HG02870 (cell line): ENCODE data around the gene BRD7.

ENCODE experiments used
- ATAC-seq: cut with Tn5 transposase; IDR thresholded peaks from one replicate; pipeline ENCODE4 v1.9.1; 2021; ENCODE audit warnings: mild to moderate bottlenecking, moderate library complexity; ENCODE audit not compliant: unreplicated experiment

The BRD7 gene

GRCh38 chr16:50275428-50276325 lies 93.1 kb downstream of the BRD7 start:
- no peak for ATAC-seq

GRCh38 chr16:50275098-50275415 lies 93.7 kb downstream of the BRD7 start:
- no peak for ATAC-seq

- peak; percentile 25 for ATAC-seq
These were observed 94.3 kb downstream of the BRD7 start for GRCh38 chr16:50274326-50275097.

DNA sequence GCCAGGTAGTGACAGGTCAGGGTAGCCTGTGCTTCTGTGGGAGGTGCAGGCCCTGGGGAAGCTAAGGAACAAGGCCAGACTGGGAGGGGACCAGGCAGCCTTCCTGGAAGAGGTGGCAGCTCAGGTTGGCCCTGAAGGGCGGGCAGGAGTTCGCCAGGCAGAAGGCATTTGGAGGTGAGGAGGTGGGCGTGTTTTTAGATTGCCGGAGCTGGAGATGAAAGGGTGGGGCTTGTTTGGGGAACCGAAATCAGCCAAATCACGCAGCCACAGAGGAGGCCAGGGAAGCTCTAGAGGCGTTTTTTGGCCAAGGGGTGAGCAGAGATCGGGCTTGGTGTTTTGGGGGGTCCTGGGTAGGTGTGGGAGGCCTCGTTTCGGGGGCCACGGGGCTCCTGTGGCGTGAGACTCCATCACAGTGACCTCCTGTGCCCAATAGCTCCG lies 94.9 kb downstream of the BRD7 start:
- ATAC-seq, result peak; percentile 77

DNA sequence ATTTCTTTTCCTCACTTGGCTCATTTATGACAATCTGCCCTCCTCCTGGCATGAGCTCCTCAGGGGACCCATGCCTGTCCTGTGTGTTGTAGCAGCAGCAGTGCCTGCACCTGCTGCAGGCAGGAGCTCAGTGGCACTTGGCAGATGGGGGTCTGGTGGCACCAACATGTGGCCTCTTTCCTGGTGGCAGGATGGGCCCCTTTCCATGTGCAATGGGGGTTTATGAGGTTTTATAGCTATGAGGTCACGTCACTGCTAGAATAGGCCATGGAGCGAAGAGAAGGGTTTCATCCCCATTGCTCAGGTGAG lies 95.5 kb downstream of the BRD7 start:
- no peak for ATAC-seq

DNA sequence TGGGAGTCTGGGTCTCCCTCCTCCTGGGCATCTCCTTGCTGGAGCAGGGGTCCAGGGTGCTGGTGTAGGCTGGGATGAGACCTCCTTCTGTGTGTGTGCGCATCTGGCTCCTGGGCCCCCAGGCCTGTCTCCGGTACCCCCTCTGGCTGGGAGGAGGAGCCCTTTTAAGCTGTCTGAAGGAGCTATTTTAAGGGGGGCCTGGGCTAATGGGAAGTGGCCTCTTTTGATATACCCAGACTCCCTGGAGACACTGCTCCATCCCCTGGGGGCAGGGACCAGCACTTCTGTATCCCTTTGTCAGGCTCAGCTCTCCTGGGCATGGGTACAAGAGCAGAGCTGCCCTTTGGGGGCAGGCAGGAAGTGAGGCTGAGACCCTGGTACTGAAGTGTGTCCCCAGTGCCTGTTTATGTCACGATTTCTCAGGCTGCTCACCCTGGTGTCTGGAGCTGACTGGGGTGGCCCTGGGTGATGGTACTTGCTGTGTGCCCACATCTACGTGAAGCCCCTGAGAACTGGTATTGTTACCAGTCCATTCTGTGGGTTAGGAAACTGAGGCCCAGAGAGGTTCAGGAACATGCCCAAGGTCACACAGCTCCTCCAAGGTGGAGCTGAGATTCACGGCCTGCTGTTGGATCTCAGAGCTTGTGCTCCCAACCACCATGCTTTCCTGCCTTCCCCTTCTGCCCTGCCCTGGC lies 96.0 kb downstream of the BRD7 start:
- ATAC-seq, result no peak

DNA sequence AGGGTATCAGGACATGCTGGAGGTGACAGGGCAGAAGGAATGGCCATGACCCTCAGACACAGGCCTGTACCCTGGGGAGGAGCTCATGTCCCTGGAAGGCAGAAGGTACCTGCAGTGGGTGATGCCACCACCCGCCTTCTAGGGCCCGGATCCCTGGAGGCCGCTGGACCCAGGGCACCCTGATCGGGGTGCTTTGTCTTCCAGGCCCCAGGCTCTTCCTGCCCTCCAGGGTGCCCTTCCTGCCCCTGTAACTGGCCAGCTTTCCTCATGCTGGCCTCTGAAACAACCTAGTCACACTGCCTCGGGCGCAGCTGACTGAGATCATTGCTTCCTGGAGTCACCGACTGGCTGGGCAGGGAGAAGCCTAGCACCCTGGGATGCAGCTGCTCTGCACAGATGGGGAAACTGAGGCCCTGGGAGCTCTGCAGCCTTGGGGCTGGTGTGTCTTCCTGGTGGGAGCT lies 96.6 kb downstream of the BRD7 start:
- ATAC-seq, result no peak

DNA sequence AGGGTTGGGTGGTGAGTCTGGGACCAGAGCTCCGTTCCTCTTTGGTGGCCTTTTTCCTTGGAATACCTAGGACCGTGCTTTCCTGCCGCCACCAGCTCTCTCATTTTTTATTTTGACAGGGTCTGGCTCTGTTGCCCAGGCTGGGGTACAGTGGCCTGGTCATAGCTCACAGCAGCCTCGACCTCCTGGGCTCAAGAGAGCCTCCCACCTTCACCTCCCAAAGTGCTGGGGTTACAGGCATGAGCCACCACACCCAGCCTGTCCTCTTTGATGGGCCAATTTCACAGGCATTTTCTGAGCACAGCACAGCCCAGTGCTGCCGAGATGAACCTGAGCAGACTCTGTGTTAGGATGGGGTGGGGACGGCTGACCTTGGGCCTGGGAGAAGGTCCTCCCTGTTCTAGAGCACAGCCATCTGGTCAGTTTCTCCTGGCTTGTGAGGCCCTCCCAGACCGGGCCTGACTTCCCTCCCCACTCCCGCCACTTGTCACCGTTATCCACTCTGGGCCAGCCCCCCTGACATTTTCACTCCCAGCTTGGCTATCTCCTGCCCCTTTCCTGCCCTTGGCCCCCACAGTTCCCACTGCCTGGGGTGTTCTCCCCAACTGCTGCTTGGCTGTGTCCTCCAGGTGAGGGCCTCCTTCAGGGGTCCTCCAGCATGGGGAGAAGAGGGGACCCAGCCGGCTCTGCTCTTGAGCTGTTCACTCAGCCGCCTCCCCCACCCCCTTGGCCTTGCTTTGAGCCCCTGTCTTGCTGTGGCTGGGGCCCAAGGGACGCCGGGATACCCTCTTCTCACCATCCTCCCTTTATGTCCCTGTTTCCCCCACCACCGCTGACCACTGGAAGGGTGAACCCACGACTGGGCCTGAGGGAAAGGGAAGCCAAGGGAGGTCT lies 97.4 kb downstream of the BRD7 start:
- no peak for ATAC-seq

GRCh38 chr16:50270510-50271147 lies 98.2 kb downstream of the BRD7 start:
- no peak for ATAC-seq

GRCh38 chr16:50269769-50270509 lies 98.8 kb downstream of the BRD7 start:
- ATAC-seq, result no peak

DNA sequence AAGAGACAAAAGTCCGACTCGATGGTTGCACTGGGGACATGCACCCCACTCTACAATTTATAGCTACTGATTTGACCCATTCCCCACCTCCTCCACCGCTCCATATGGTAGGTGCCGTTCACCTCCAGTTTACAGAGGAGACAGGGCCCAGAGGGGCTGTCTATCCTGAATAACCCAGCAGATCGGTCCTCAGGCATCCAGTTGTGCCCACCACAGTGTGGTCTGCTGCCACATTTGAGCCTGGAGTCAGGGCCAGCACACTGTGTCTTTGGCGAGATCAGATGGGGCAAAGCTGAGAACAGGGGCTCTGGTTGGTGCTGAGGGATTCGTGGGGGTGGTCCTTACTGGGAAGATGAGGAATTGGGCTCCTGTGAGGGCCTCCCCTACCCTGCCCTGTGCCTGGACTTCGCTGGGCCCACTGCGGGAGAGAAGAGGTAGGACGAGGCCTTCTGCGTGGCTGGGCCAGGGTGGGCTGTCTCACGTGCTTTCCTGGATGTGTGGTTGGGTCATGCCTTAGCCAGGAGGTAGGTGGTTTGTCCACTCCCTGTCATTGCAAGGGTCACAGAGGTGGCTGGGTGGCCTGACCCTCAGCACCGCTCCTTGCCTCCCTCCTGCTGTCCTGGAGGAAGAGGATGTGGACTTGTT lies 99.6 kb downstream of the BRD7 start:
- ATAC-seq, result no peak

DNA sequence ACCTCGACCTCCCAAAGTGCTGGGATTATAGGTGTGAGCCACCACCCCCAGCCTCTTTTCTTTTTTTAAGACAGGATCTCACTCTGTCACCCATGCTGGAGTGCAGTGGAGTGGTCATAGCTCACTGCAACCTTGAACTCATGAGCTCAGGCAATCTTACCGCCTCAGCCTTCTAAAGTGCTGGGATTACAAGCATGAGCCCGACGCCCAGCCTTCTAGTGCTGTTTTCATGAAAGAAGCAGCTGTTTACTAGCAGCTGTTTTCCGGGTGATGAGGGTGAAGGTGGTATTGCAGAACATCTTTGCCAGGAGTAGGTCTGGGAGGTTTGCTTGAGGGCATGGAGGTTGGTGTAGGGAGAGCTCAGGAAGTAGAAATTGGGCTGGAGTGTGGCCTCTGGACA lies 100.4 kb downstream of the BRD7 start:
- ATAC-seq, result no peak

- no peak for ATAC-seq
These were observed 101.1 kb downstream of the BRD7 start for GRCh38 chr16:50267651-50268050.

DNA sequence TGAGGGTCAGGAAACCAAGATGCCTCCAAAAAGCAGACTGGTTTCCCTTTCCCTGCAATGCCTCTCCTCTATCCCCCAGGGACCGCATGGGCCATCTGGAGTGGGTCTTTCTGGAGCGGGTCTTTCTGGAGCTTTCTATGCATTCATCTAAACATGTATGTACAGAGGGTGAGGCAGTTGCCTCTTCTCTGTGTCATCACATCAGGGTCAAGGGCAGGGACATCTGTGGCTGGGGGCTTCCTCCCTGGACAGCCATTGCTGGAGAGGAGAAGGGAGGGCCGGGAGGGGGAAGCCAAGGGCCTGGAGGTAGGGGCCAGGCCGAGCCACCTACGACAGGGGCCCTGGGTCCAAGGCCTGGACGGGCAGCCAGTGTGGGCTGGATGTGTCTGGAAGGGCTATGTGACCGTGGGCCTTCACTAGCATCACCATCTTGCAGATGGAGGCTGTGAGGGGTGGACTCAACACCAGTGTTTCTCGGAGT lies 101.6 kb downstream of the BRD7 start:
- ATAC-seq, result no peak

GRCh38 chr16:50266337-50267091 lies 102.3 kb downstream of the BRD7 start, which contains the start of gene ADCY7:
ADCY7 (plus strand) TSS chr16:50266551; CDS start chr16:50288180, 21,629 bp downstream.
- ATAC-seq, result peak; percentile 70
